Measurements from ENCODE around the gene PFKFB3.
"Not testable (repeated sequence)": the region's sequence is repeated elsewhere in the genome, so short reads cannot be mapped to it uniquely, and the experiment has no call there.

PFKFB3 gene

GRCh38 chr10:6202684-6203330 lies at the start of gene PFKFB3:
TSS of gene PFKFB3 (plus strand) at chr10:6202932. CDS start at chr10:6203261, 329 bp downstream.
- peak; percentile 55 for DNase-seq (ENCODE audit: low spot score)

GRCh38 chr10:6153845-6154244 lies 48.9 kb upstream of the PFKFB3 start:
- DNase-seq (ENCODE audit: low spot score) = no peak

- DNase-seq (ENCODE audit: low spot score) = no peak
These were observed 48.2 kb upstream of the PFKFB3 start for GRCh38 chr10:6154566-6154965.

- DNase-seq (ENCODE audit: low spot score) = no peak
These were observed 44.5 kb upstream of the PFKFB3 start for GRCh38 chr10:6158276-6158675.

GRCh38 chr10:6161921-6162320 lies 40.8 kb upstream of the PFKFB3 start:
- no peak for DNase-seq (ENCODE audit: low spot score)

GRCh38 chr10:6162589-6163356 lies 40.0 kb upstream of the PFKFB3 start:
- DNase-seq (ENCODE audit: low spot score) = peak; percentile 22

GRCh38 chr10:6163364-6164270 lies 39.1 kb upstream of the PFKFB3 start:
- DNase-seq (ENCODE audit: low spot score) = peak; percentile 90

- peak; percentile 48 for DNase-seq (ENCODE audit: low spot score)
These were observed 38.2 kb upstream of the PFKFB3 start for GRCh38 chr10:6164271-6165095.

- no peak for DNase-seq (ENCODE audit: low spot score)
These were observed 37.5 kb upstream of the PFKFB3 start for GRCh38 chr10:6165221-6165725.

GRCh38 chr10:6165933-6166332 lies 36.8 kb upstream of the PFKFB3 start:
- DNase-seq (ENCODE audit: low spot score) = not testable (repeated sequence)

GRCh38 chr10:6167456-6167855 lies 35.3 kb upstream of the PFKFB3 start:
- no peak for DNase-seq (ENCODE audit: low spot score)

- DNase-seq (ENCODE audit: low spot score) = no peak
These were observed 34.6 kb upstream of the PFKFB3 start for GRCh38 chr10:6168084-6168483.

GRCh38 chr10:6170638-6171037 lies 32.1 kb upstream of the PFKFB3 start:
- DNase-seq (ENCODE audit: low spot score) = no peak

- DNase-seq (ENCODE audit: low spot score) = no peak
These were observed 30.6 kb upstream of the PFKFB3 start for GRCh38 chr10:6171881-6172695.

GRCh38 chr10:6173203-6173602 lies 29.5 kb upstream of the PFKFB3 start:
- DNase-seq (ENCODE audit: low spot score) = no peak

- no peak for DNase-seq (ENCODE audit: low spot score)
These were observed 28.4 kb upstream of the PFKFB3 start for GRCh38 chr10:6174201-6174874.

GRCh38 chr10:6175329-6176055 lies 27.2 kb upstream of the PFKFB3 start:
- DNase-seq (ENCODE audit: low spot score) = no peak

GRCh38 chr10:6176691-6177231 lies 26.0 kb upstream of the PFKFB3 start:
- no peak for DNase-seq (ENCODE audit: low spot score)

GRCh38 chr10:6177880-6178281 lies 24.9 kb upstream of the PFKFB3 start:
- DNase-seq (ENCODE audit: low spot score) = no peak
